Effector memory CD4-positive, alpha-beta T cell (primary cell): ENCODE results near the gene XRCC5.

Experiments used
- DNase-seq, 3 donors: peaks; one replicate each; pipeline ENCODE4 v3.0.0-alpha.2; 2020
- H3K27ac ChIP-seq: 2 replicates; pipeline ENCODE4 v1.7.0; 2013; ENCODE audit warnings: mild to moderate bottlenecking, low read length, moderate library complexity; ENCODE audit not compliant: insufficient read depth, poor library complexity, severe bottlenecking
- H3K27me3 ChIP-seq: replicated peaks from 2 replicates; pipeline ENCODE4 v1.7.0; 2013; ENCODE audit warnings: mild to moderate bottlenecking, low read length; ENCODE audit not compliant: insufficient read depth, control insufficient read depth, poor library complexity, severe bottlenecking
- H3K36me3 ChIP-seq: 2 replicates; pipeline ENCODE4 v1.7.0; 2013; ENCODE audit warnings: mild to moderate bottlenecking, low read length, moderate library complexity; ENCODE audit not compliant: control insufficient read depth, insufficient read depth
- H3K4me1 ChIP-seq: 2 replicates; pipeline ENCODE4 v1.7.0; 2013; ENCODE audit warnings: low read length, mild to moderate bottlenecking; ENCODE audit not compliant: control insufficient read depth, insufficient read depth, poor library complexity, severe bottlenecking
- H3K4me3 ChIP-seq: 2 replicates; pipeline ENCODE4 v1.7.0; 2013; ENCODE audit warnings: low read length, low read depth, mild to moderate bottlenecking; ENCODE audit not compliant: insufficient read depth, poor library complexity, severe bottlenecking
- H3K9me3 ChIP-seq: 2 replicates; pipeline ENCODE4 v1.7.0; 2013; ENCODE audit warnings: mild to moderate bottlenecking, low read length, moderate library complexity; ENCODE audit not compliant: control insufficient read depth

Gene XRCC5

GRCh38 chr2:216181953-216182461, 72.9 kb downstream of the XRCC5 start:
- no peak for DNase-seq
- no peaks in the 10 kb centered on the region for H3K4me1 ChIP-seq
- H3K4me3 ChIP-seq = no peak overlapping the region
- H3K9me3 ChIP-seq = no peaks in the 10 kb centered on the region
- H3K27me3 ChIP-seq = no peaks in the 10 kb centered on the region
- no peak overlapping the region for H3K27ac ChIP-seq
- peaks cover 23% of the 10 kb centered on the region for H3K36me3 ChIP-seq

GRCh38 chr2:216183462-216183861, 74.3 kb downstream of the XRCC5 start:
- Histone ChIP-seq H3K4me1 (no peaks in the 10 kb centered on the region), H3K4me3 (no peak overlapping the region), H3K36me3 (peaks cover 23% of the 10 kb centered on the region), H3K27ac (no peak overlapping the region), H3K27me3 (no peaks in the 10 kb centered on the region), H3K9me3 (no peaks in the 10 kb centered on the region)
- no peak for DNase-seq

GRCh38 chr2:216188559-216188850, 79.4 kb downstream of the XRCC5 start:
- H3K27ac ChIP-seq = no peak overlapping the region
- H3K9me3 ChIP-seq = no peaks in the 10 kb centered on the region
- peaks cover 35% of the 10 kb centered on the region for H3K36me3 ChIP-seq
- H3K27me3 ChIP-seq = no peaks in the 10 kb centered on the region
- no peak for DNase-seq
- no peak overlapping the region for H3K4me3 ChIP-seq
- no peaks in the 10 kb centered on the region for H3K4me1 ChIP-seq

GRCh38 chr2:216188956-216189355, 79.8 kb downstream of the XRCC5 start:
- no peaks in the 10 kb centered on the region for H3K4me1 ChIP-seq
- DNase-seq = no peak
- H3K27me3 ChIP-seq = no peaks in the 10 kb centered on the region
- no peak overlapping the region for H3K27ac ChIP-seq
- H3K36me3 ChIP-seq = peaks cover 40% of the 10 kb centered on the region
- H3K9me3 ChIP-seq = no peaks in the 10 kb centered on the region
- H3K4me3 ChIP-seq = no peak overlapping the region

- H3K36me3 ChIP-seq = peaks cover 43% of the 10 kb centered on the region
- H3K27ac ChIP-seq = no peak overlapping the region
- DNase-seq = no peak
- no peak overlapping the region for H3K4me3 ChIP-seq
- no peaks in the 10 kb centered on the region for H3K9me3 ChIP-seq
- no peaks in the 10 kb centered on the region for H3K4me1 ChIP-seq
- H3K27me3 ChIP-seq = no peaks in the 10 kb centered on the region
Observed at GRCh38 chr2:216189410-216189809, 80.3 kb downstream of the XRCC5 start.

- Histone ChIP-seq H3K4me3 (no peak overlapping the region), H3K4me1 (no peaks in the 10 kb centered on the region), H3K27me3 (no peaks in the 10 kb centered on the region), H3K27ac (no peak overlapping the region), H3K36me3 (peaks cover 68% of the 10 kb centered on the region), H3K9me3 (no peaks in the 10 kb centered on the region)
- DNase-seq = no peak
Observed at GRCh38 chr2:216192181-216192580, 83.0 kb downstream of the XRCC5 start.

GRCh38 chr2:216192931-216193330, 83.8 kb downstream of the XRCC5 start:
- no peaks in the 10 kb centered on the region for H3K9me3 ChIP-seq
- no peaks in the 10 kb centered on the region for H3K4me1 ChIP-seq
- H3K4me3 ChIP-seq = no peak overlapping the region
- H3K36me3 ChIP-seq = peaks cover 75% of the 10 kb centered on the region
- no peak overlapping the region for H3K27ac ChIP-seq
- H3K27me3 ChIP-seq = no peaks in the 10 kb centered on the region
- DNase-seq = no peak

GRCh38 chr2:216194013-216194412, 84.9 kb downstream of the XRCC5 start:
- no peaks in the 10 kb centered on the region for H3K9me3 ChIP-seq
- H3K27ac ChIP-seq = no peak overlapping the region
- H3K27me3 ChIP-seq = no peaks in the 10 kb centered on the region
- H3K36me3 ChIP-seq = peaks cover 73% of the 10 kb centered on the region
- H3K4me1 ChIP-seq = no peaks in the 10 kb centered on the region
- DNase-seq = no peak
- no peak overlapping the region for H3K4me3 ChIP-seq

- Histone ChIP-seq H3K27ac (no peak overlapping the region), H3K27me3 (no peaks in the 10 kb centered on the region), H3K36me3 (peaks cover 72% of the 10 kb centered on the region), H3K4me3 (no peak overlapping the region), H3K9me3 (no peaks in the 10 kb centered on the region), H3K4me1 (no peaks in the 10 kb centered on the region)
- DNase-seq = no peak
Observed at GRCh38 chr2:216194561-216194960, 85.4 kb downstream of the XRCC5 start.

GRCh38 chr2:216195565-216196029, 86.4 kb downstream of the XRCC5 start:
- Histone ChIP-seq H3K27me3 (no peaks in the 10 kb centered on the region), H3K36me3 (peaks cover 74% of the 10 kb centered on the region), H3K4me1 (no peaks in the 10 kb centered on the region), H3K4me3 (no peak overlapping the region), H3K9me3 (no peaks in the 10 kb centered on the region), H3K27ac (no peak overlapping the region)
- DNase-seq = no peak
